HL-60/S4 treated with phorbol 12-myristate 13-acetate at 8.2 ng/mL for 4 days and 3 days (cell line): ENCODE measurements around the gene TMPRSS9.

Experiments
- in situ Hi-C: fragments of 300-500 bp; cut with MboI; formaldehyde crosslinking; loops from 2 replicates; pipeline ENCODE4 v1.15.0; 2022; ENCODE audit warnings: low sequenced_read_pairs

Gene TMPRSS9

GRCh38 chr19:2431318-2432055 is 71.4 kb downstream of the TMPRSS9 start:
- in situ Hi-C loops: no loop called here

GRCh38 chr19:2432131-2432848 is 72.2 kb downstream of the TMPRSS9 start:
- in situ Hi-C loops: no loop called here

- in situ Hi-C loops: no loop called here
Measured at GRCh38 chr19:2433854-2434253, 73.8 kb downstream of the TMPRSS9 start.

GRCh38 chr19:2434267-2434666 is 74.2 kb downstream of the TMPRSS9 start:
- in situ Hi-C loops: no loop called here

- in situ Hi-C loops: no loop called here
Measured at GRCh38 chr19:2434721-2435265, 74.7 kb downstream of the TMPRSS9 start.

GRCh38 chr19:2436384-2436783 is 76.3 kb downstream of the TMPRSS9 start:
- in situ Hi-C loops: no loop called here

- in situ Hi-C loops: no loop called here
Measured at GRCh38 chr19:2436926-2437325, 76.9 kb downstream of the TMPRSS9 start.

GRCh38 chr19:2438178-2438577 is 78.1 kb downstream of the TMPRSS9 start:
- in situ Hi-C loops: no loop called here

GRCh38 chr19:2440515-2440914 is 80.5 kb downstream of the TMPRSS9 start:
- in situ Hi-C loops: no loop called here

GRCh38 chr19:2441096-2441752 is 81.2 kb downstream of the TMPRSS9 start:
- in situ Hi-C loops: no loop called here

- in situ Hi-C loops: no loop called here
Measured at GRCh38 chr19:2443116-2443784, 83.2 kb downstream of the TMPRSS9 start.

- in situ Hi-C loops: no loop called here
Measured at GRCh38 chr19:2443785-2444182, 83.7 kb downstream of the TMPRSS9 start.

GRCh38 chr19:2444251-2445002 is 84.4 kb downstream of the TMPRSS9 start:
- in situ Hi-C loops: no loop called here

GRCh38 chr19:2446381-2446780 is 86.3 kb downstream of the TMPRSS9 start:
- in situ Hi-C loops: no loop called here

GRCh38 chr19:2449019-2449418 is 89.0 kb downstream of the TMPRSS9 start:
- in situ Hi-C loops: no loop called here

- in situ Hi-C loops: loop anchor here (25.0 kb wide), 1 partner anchor 161 kb away; no protein-coding TSS in a partner anchor
Measured at GRCh38 chr19:2451138-2451537, 91.1 kb downstream of the TMPRSS9 start.

GRCh38 chr19:2451741-2452140 is 91.7 kb downstream of the TMPRSS9 start:
- in situ Hi-C loops: loop anchor here (25.0 kb wide), 1 partner anchor 161 kb away; no protein-coding TSS in a partner anchor

GRCh38 chr19:2453431-2454025 is 93.5 kb downstream of the TMPRSS9 start:
- in situ Hi-C loops: loop anchor here (25.0 kb wide), 1 partner anchor 159 kb away; no protein-coding TSS in a partner anchor

GRCh38 chr19:2454199-2454961 is 94.3 kb downstream of the TMPRSS9 start:
- in situ Hi-C loops: loop anchor here (25.0 kb wide), 1 partner anchor 158 kb away; no protein-coding TSS in a partner anchor
